Natural killer cell (primary cell): ENCODE results near the gene MAST4. TPM values are rescaled to one million over a fixed set of nuclear protein-coding genes. Genes with fewer than 3 reads are reported as not detected.

ENCODE experiments used
- ATAC-seq, 3 donors: fragments of 150-1000 bp in 2 of 3; fragments of 200-7000 bp in 1 of 3; cut with Tn5 transposase; 1 replicate in 1 of 3; 2 replicates in 2 of 3; pipeline ENCODE4 v1.10.0; 2021; ENCODE audit warnings: mild to moderate bottlenecking in 2 of 3, moderate library complexity in 2 of 3
- DNase-seq, 2 donors: peaks; one replicate each; pipeline versions ENCODE4 v3.0.0 to v3.0.0-alpha.2; 2013 to 2021; ENCODE audit warnings: mixed read lengths in 1 of 2
- H3K27ac ChIP-seq: one replicate; pipeline ENCODE4 v1.5.1; 2013; ENCODE audit warnings: mild to moderate bottlenecking, low read length
- H3K27me3 ChIP-seq: one replicate; pipeline ENCODE4 v1.6.1; 2013; ENCODE audit warnings: low read length; ENCODE audit not compliant: control insufficient read depth, insufficient read depth
- H3K36me3 ChIP-seq: one replicate; pipeline ENCODE4 v1.6.1; 2013; ENCODE audit warnings: low read length; ENCODE audit not compliant: control insufficient read depth, insufficient read depth
- H3K4me1 ChIP-seq: one replicate; pipeline ENCODE4 v1.6.1; 2013; ENCODE audit warnings: low read length; ENCODE audit not compliant: control insufficient read depth, insufficient read depth
- H3K4me3 ChIP-seq: one replicate; pipeline ENCODE4 v1.5.1; 2013; ENCODE audit warnings: low read length
- H3K9me3 ChIP-seq: one replicate; pipeline ENCODE4 v1.6.1; 2013; ENCODE audit warnings: low read length; ENCODE audit not compliant: control insufficient read depth, insufficient read depth
- H3K27ac Mint-ChIP-seq, 2 donors: one replicate each; pipeline ENCODE4 v1.8.0; 2022; ENCODE audit warnings: mild to moderate bottlenecking in 2 of 2, mixed read lengths in 2 of 2, moderate library complexity in 1 of 2
- H3K27me3 Mint-ChIP-seq, 2 donors: one replicate each; pipeline ENCODE4 v1.8.0; 2022; ENCODE audit warnings: low read depth in 2 of 2, mixed read lengths in 2 of 2
- H3K36me3 Mint-ChIP-seq: one replicate; pipeline ENCODE4 v1.8.0; 2022; ENCODE audit warnings: mixed read lengths
- H3K4me1 Mint-ChIP-seq, 2 donors: one replicate each; pipeline ENCODE4 v1.8.0; 2022; ENCODE audit warnings: mixed read lengths in 2 of 2
- H3K4me3 Mint-ChIP-seq: one replicate; pipeline ENCODE4 v1.8.0; 2022; ENCODE audit warnings: mild to moderate bottlenecking, moderate library complexity, mixed read lengths
- H3K9me3 Mint-ChIP-seq, 2 donors: one replicate each; pipeline ENCODE4 v1.8.0; 2022; ENCODE audit warnings: mixed read lengths in 2 of 2
- CTCF ChIP-seq: fragments of 200-600 bp; IDR thresholded peaks from one replicate; pipeline ENCODE4 v1.8.0; 2022; ENCODE audit warnings: antibody characterized with exemption
- WGBS: methylation state at CpG from one replicate; pipeline ENCODE4 v1.1.7; 2013; ENCODE audit warnings: missing lambda C conversion rate; ENCODE audit not compliant: insufficient coverage; 5-methylcytosine and 5-hydroxymethylcytosine counted together
- intact Hi-C: fragments of 100-400 bp; cut with micrococcal nuclease; formaldehyde crosslinking; loops from one replicate; pipeline ENCODE4 v1.14.2; 2022
- total RNA-seq, 4 donors: library from RNA; stranded (reverse); fragments of 120-200 nt in 1 of 4; gene quantifications; one replicate each; pipeline versions ENCODE4 v1.2.3 to v1.2.4, GENCODE V29; 2013 to 2022

Gene MAST4
- total RNA-seq, 3 donors from 2014 or later (not counting 1 experiment from before 2014, with no cell fraction given): 6.5 to 14.1 (median 12.7) TPM

- H3K36me3 ChIP-seq: no peaks in the 10 kb centered on the region
- 97% methylated on average over 3 of the region's 3 CpGs for WGBS
- Mint-ChIP-seq H3K4me3 (no peak overlapping the region), H3K27me3 (no peaks in the 10 kb centered on the region), H3K9me3 (no peaks in the 10 kb centered on the region), H3K4me1 (no peaks in the 10 kb centered on the region), H3K27ac (no peak overlapping the region), H3K36me3 (no peaks in the 10 kb centered on the region)
- no peak for TF ChIP-seq CTCF
- H3K27ac ChIP-seq: no peak overlapping the region
- no peaks in the 10 kb centered on the region for H3K4me1 ChIP-seq
- ATAC-seq (no peak), DNase-seq (no peak)
- H3K4me3 ChIP-seq: no peak overlapping the region
- no peaks in the 10 kb centered on the region for H3K27me3 ChIP-seq
- no peaks in the 10 kb centered on the region for H3K9me3 ChIP-seq
- intact Hi-C loops: no loop called here
These were observed 447.8 kb downstream of the MAST4 start for GRCh38 chr5:67043796-67044511.

- H3K27ac ChIP-seq: no peak overlapping the region
- Mint-ChIP-seq H3K27ac (no peak overlapping the region), H3K4me1 (no peaks in the 10 kb centered on the region), H3K9me3 (no peaks in the 10 kb centered on the region), H3K36me3 (no peaks in the 10 kb centered on the region), H3K27me3 (no peaks in the 10 kb centered on the region), H3K4me3 (no peak overlapping the region)
- ATAC-seq (no peak), DNase-seq (no peak)
- H3K27me3 ChIP-seq: no peaks in the 10 kb centered on the region
- H3K4me1 ChIP-seq: no peaks in the 10 kb centered on the region
- TF ChIP-seq CTCF: no peak
- no peaks in the 10 kb centered on the region for H3K9me3 ChIP-seq
- H3K4me3 ChIP-seq: no peak overlapping the region
- no peaks in the 10 kb centered on the region for H3K36me3 ChIP-seq
- intact Hi-C loops: no loop called here
- 93% methylated on average over 6 of the region's 6 CpGs for WGBS
These were observed 449.9 kb downstream of the MAST4 start for GRCh38 chr5:67045816-67046740.

- Histone ChIP-seq H3K9me3 (no peaks in the 10 kb centered on the region), H3K27me3 (no peaks in the 10 kb centered on the region), H3K27ac (no peak overlapping the region), H3K4me3 (no peak overlapping the region), H3K4me1 (no peaks in the 10 kb centered on the region), H3K36me3 (no peaks in the 10 kb centered on the region)
- WGBS: 76% methylated on average over 1 of the region's 1 CpG
- no peak overlapping the region for H3K4me3 Mint-ChIP-seq
- H3K4me1 Mint-ChIP-seq: no peaks in the 10 kb centered on the region
- DNase-seq: no peak
- no peak overlapping the region for H3K27ac Mint-ChIP-seq
- intact Hi-C loops: no loop called here
- H3K27me3 Mint-ChIP-seq: no peaks in the 10 kb centered on the region
- no peaks in the 10 kb centered on the region for H3K36me3 Mint-ChIP-seq
- ATAC-seq: no peak
- TF ChIP-seq CTCF: no peak
- H3K9me3 Mint-ChIP-seq: no peaks in the 10 kb centered on the region
These were observed 451.0 kb downstream of the MAST4 start for GRCh38 chr5:67047160-67047559.
